ENCODE measurements around the gene PHF3.

DNA sequence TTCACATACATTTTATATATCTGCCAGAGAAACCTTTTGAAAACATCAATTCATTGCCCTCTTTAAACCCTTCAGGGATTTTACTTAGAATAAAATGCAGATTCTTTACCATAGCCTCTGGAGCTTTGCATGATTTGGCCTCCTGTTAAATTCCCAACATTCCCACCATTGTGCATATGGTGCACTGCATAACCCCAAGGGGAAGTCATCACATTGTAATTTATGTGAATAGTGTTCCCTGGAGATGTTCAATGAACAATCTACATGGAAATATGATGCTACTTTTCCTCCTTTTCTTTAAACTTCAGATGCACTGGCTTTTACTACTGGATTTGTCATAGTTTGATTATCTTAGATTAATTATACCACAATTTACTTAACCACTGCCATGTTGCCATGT lies 94.7 kb downstream of the PHF3 start:
- TF ChIP-seq, protein P1, sequence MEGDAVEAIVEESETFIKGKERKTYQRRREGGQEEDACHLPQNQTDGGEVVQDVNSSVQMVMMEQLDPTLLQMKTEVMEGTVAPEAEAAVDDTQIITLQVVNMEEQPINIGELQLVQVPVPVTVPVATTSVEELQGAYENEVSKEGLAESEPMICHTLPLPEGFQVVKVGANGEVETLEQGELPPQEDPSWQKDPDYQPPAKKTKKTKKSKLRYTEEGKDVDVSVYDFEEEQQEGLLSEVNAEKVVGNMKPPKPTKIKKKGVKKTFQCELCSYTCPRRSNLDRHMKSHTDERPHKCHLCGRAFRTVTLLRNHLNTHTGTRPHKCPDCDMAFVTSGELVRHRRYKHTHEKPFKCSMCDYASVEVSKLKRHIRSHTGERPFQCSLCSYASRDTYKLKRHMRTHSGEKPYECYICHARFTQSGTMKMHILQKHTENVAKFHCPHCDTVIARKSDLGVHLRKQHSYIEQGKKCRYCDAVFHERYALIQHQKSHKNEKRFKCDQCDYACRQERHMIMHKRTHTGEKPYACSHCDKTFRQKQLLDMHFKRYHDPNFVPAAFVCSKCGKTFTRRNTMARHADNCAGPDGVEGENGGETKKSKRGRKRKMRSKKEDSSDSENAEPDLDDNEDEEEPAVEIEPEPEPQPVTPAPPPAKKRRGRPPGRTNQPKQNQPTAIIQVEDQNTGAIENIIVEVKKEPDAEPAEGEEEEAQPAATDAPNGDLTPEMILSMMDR (IDR thresholded peaks at IDR 0.05): no peak
- TF ChIP-seq, protein P2, sequence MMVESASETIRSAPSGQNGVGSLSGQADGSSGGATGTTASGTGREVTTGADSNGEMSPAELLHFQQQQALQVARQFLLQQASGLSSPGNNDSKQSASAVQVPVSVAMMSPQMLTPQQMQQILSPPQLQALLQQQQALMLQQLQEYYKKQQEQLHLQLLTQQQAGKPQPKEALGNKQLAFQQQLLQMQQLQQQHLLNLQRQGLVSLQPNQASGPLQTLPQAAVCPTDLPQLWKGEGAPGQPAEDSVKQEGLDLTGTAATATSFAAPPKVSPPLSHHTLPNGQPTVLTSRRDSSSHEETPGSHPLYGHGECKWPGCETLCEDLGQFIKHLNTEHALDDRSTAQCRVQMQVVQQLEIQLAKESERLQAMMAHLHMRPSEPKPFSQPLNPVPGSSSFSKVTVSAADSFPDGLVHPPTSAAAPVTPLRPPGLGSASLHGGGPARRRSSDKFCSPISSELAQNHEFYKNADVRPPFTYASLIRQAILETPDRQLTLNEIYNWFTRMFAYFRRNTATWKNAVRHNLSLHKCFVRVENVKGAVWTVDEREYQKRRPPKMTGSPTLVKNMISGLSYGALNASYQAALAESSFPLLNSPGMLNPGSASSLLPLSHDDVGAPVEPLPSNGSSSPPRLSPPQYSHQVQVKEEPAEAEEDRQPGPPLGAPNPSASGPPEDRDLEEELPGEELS (CRISPR knock-in tag; IDR thresholded peaks at IDR 0.05): no peak
- TF ChIP-seq SP1 (CRISPR knock-in tag; conservative IDR thresholded peaks at IDR 0.05): no peak
- no peak for TF ChIP-seq JUN (CRISPR knock-in tag; IDR thresholded peaks at IDR 0.05)
- TF ChIP-seq, protein P3, sequence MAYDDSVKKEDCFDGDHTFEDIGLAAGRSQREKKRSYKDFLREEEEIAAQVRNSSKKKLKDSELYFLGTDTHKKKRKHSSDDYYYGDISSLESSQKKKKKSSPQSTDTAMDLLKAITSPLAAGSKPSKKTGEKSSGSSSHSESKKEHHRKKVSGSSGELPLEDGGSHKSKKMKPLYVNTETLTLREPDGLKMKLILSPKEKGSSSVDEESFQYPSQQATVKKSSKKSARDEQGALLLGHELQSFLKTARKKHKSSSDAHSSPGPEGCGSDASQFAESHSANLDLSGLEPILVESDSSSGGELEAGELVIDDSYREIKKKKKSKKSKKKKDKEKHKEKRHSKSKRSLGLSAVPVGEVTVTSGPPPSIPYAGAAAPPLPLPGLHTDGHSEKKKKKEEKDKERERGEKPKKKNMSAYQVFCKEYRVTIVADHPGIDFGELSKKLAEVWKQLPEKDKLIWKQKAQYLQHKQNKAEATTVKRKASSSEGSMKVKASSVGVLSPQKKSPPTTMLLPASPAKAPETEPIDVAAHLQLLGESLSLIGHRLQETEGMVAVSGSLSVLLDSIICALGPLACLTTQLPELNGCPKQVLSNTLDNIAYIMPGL (CRISPR knock-in tag; IDR thresholded peaks at IDR 0.05): no peak
- no peak for TF ChIP-seq TCF7 (CRISPR knock-in tag; IDR thresholded peaks at IDR 0.05; ENCODE audit: low read depth)
- no peak for TF ChIP-seq SOX15 (CRISPR knock-in tag; IDR thresholded peaks at IDR 0.05)
- TF ChIP-seq GABPB1 (CRISPR knock-in tag; IDR thresholded peaks at IDR 0.05): no peak
- TF ChIP-seq NFYB (CRISPR knock-in tag; conservative IDR thresholded peaks at IDR 0.05; ENCODE audit: low read depth): no peak
- TF ChIP-seq GRHL2 (CRISPR knock-in tag; IDR thresholded peaks at IDR 0.05; ENCODE audit: insufficient replicate concordance, severe bottlenecking): no peak
